HG03442 (cell line): ENCODE measurements around the gene PRR33.

ENCODE experiments used
- ATAC-seq: cut with Tn5 transposase; IDR thresholded peaks from one replicate; pipeline ENCODE4 v1.9.1; 2021; ENCODE audit warnings: mild to moderate bottlenecking, moderate library complexity; ENCODE audit not compliant: unreplicated experiment

Gene PRR33

DNA sequence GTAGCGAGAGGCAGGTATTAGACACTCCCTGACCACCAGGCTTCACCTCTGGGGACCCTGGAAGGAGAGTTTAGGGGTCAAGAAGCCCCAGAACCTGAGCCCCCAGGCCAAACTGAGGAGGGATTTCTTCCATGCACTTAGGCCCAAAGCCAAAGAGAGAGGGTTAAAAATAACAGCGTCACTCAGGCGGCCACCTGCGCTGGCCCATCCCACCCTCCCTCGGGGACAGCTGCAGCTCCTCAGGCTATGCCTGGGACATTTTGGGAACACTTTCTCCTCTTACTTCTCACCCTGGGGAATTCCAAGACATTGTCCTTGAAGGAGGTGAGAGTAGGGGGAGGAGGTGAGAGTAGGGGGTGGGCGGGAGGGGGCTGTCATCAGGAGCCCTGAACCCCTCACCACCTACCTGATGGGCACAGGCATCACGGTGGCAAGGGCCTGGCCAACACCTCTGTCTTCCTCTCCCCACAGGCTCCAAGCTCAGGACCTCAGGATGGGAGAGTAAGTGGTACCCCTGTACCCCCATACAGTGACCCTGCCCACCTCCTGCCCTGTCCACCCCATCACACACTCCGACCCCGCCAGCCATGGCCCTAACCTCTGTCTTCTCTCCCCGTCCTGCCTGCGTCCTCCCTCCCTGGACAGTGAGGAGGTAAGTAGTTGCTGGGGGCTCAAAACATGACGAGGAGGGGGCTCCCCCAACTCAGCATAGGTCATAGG is 52.3 kb downstream of the PRR33 start:
- ATAC-seq: no peak

GRCh38 chr11:1838426-1839144 is 53.1 kb downstream of the PRR33 start, which contains the start of gene TNNI2:
TNNI2 (plus strand) TSS chr11:1838981; CDS start chr11:1839697, 716 bp downstream.
- no peak for ATAC-seq
